ENCODE results near the gene QSOX1.
"Not testable (repeated sequence)": the region's sequence is repeated elsewhere in the genome, so short reads cannot be mapped to it uniquely, and the experiment has no call there.

QSOX1 gene

GRCh38 chr1:180198196-180198595, 43.5 kb downstream of the QSOX1 start:
- Mint-ChIP-seq H3K4me1 (no peaks in the 10 kb centered on the region), H3K27ac (no peak overlapping the region), H3K4me3 (no peak overlapping the region), H3K9me3 (no peaks in the 10 kb centered on the region), H3K36me3 (ENCODE audit: low read depth) (peaks cover 2% of the 10 kb centered on the region), H3K27me3 (no peaks in the 10 kb centered on the region)
- no peak for ATAC-seq
- no peak for DNase-seq

GRCh38 chr1:180198611-180199010, 43.9 kb downstream of the QSOX1 start:
- H3K4me3 Mint-ChIP-seq, result no peak overlapping the region
- H3K36me3 Mint-ChIP-seq (ENCODE audit: low read depth), result peaks cover 2% of the 10 kb centered on the region
- no peak overlapping the region for H3K27ac Mint-ChIP-seq
- no peaks in the 10 kb centered on the region for H3K4me1 Mint-ChIP-seq
- ATAC-seq (no peak), DNase-seq (no peak)
- H3K9me3 Mint-ChIP-seq, result no peaks in the 10 kb centered on the region
- no peaks in the 10 kb centered on the region for H3K27me3 Mint-ChIP-seq

- H3K27ac Mint-ChIP-seq, result no peak overlapping the region
- H3K9me3 Mint-ChIP-seq, result no peaks in the 10 kb centered on the region
- H3K4me3 Mint-ChIP-seq, result no peak overlapping the region
- ATAC-seq (no peak), DNase-seq (no peak)
- no peaks in the 10 kb centered on the region for H3K4me1 Mint-ChIP-seq
- H3K27me3 Mint-ChIP-seq, result no peaks in the 10 kb centered on the region
- peaks cover 2% of the 10 kb centered on the region for H3K36me3 Mint-ChIP-seq (ENCODE audit: low read depth)
These were observed 44.3 kb downstream of the QSOX1 start for GRCh38 chr1:180199018-180199417.

- Mint-ChIP-seq H3K36me3 (ENCODE audit: low read depth) (no peaks in the 10 kb centered on the region), H3K27ac (no peak overlapping the region), H3K9me3 (no peaks in the 10 kb centered on the region), H3K27me3 (no peaks in the 10 kb centered on the region), H3K4me1 (no peaks in the 10 kb centered on the region), H3K4me3 (no peak overlapping the region)
- DNase-seq (no peak), ATAC-seq (no peak)
These were observed 47.0 kb downstream of the QSOX1 start for GRCh38 chr1:180201451-180202200.

GRCh38 chr1:180202588-180202987, 47.9 kb downstream of the QSOX1 start:
- not testable (repeated sequence) for H3K27ac Mint-ChIP-seq; DNase-seq; H3K4me1 Mint-ChIP-seq; H3K36me3 Mint-ChIP-seq (ENCODE audit: low read depth); ATAC-seq; H3K4me3 Mint-ChIP-seq; H3K27me3 Mint-ChIP-seq; H3K9me3 Mint-ChIP-seq

- H3K9me3 Mint-ChIP-seq, result no peaks in the 10 kb centered on the region
- DNase-seq (no peak), ATAC-seq (no peak)
- H3K27ac Mint-ChIP-seq, result no peak overlapping the region
- H3K27me3 Mint-ChIP-seq, result no peaks in the 10 kb centered on the region
- no peak overlapping the region for H3K4me3 Mint-ChIP-seq
- no peaks in the 10 kb centered on the region for H3K36me3 Mint-ChIP-seq (ENCODE audit: low read depth)
- H3K4me1 Mint-ChIP-seq, result no peaks in the 10 kb centered on the region
These were observed 49.6 kb downstream of the QSOX1 start for GRCh38 chr1:180204231-180204630.

GRCh38 chr1:180206581-180206980, 51.9 kb downstream of the QSOX1 start:
- Mint-ChIP-seq H3K27me3 (no peaks in the 10 kb centered on the region), H3K4me3 (no peak overlapping the region), H3K4me1 (no peaks in the 10 kb centered on the region), H3K27ac (no peak overlapping the region), H3K9me3 (no peaks in the 10 kb centered on the region), H3K36me3 (ENCODE audit: low read depth) (no peaks in the 10 kb centered on the region)
- no peak for DNase-seq
- ATAC-seq, result no peak

- ATAC-seq, result no peak
These were observed 53.6 kb downstream of the QSOX1 start for GRCh38 chr1:180208264-180208663.

GRCh38 chr1:180210008-180210620, 55.4 kb downstream of the QSOX1 start:
- no peaks in the 10 kb centered on the region for H3K27me3 Mint-ChIP-seq
- DNase-seq (no peak), ATAC-seq (no peak)
- no peak overlapping the region for H3K27ac Mint-ChIP-seq
- H3K4me3 Mint-ChIP-seq, result no peak overlapping the region
- no peaks in the 10 kb centered on the region for H3K36me3 Mint-ChIP-seq (ENCODE audit: low read depth)
- peaks cover 8% of the 10 kb centered on the region for H3K4me1 Mint-ChIP-seq
- H3K9me3 Mint-ChIP-seq, result no peaks in the 10 kb centered on the region

More at GRCh38 chr1:180208264-180208663, 53.6 kb downstream of the QSOX1 start:
- H3K9me3 Mint-ChIP-seq, result no peaks in the 10 kb centered on the region
- peaks cover under 1% of the 10 kb centered on the region for H3K4me1 Mint-ChIP-seq
- no peak overlapping the region for H3K4me3 Mint-ChIP-seq
- no peak for DNase-seq
- no peaks in the 10 kb centered on the region for H3K27me3 Mint-ChIP-seq
- H3K36me3 Mint-ChIP-seq (ENCODE audit: low read depth), result no peaks in the 10 kb centered on the region
- H3K27ac Mint-ChIP-seq, result no peak overlapping the region

- Mint-ChIP-seq H3K36me3 (ENCODE audit: low read depth) (no peaks in the 10 kb centered on the region), H3K27ac (no peak overlapping the region), H3K4me3 (no peak overlapping the region), H3K4me1 (peaks cover 10% of the 10 kb centered on the region), H3K27me3 (no peaks in the 10 kb centered on the region), H3K9me3 (no peaks in the 10 kb centered on the region)
- ATAC-seq, result no peak
- no peak for DNase-seq
These were observed 56.6 kb downstream of the QSOX1 start for GRCh38 chr1:180211156-180211859.

GRCh38 chr1:180211860-180212229, 57.2 kb downstream of the QSOX1 start:
- no peaks in the 10 kb centered on the region for H3K9me3 Mint-ChIP-seq
- DNase-seq (no peak), ATAC-seq (no peak)
- H3K4me3 Mint-ChIP-seq, result no peak overlapping the region
- no peak overlapping the region for H3K27ac Mint-ChIP-seq
- no peaks in the 10 kb centered on the region for H3K27me3 Mint-ChIP-seq
- H3K4me1 Mint-ChIP-seq, result peaks cover 10% of the 10 kb centered on the region
- H3K36me3 Mint-ChIP-seq (ENCODE audit: low read depth), result no peaks in the 10 kb centered on the region

GRCh38 chr1:180213401-180214170, 58.9 kb downstream of the QSOX1 start:
- DNase-seq (peak; percentile 61), ATAC-seq (peak; percentile 53)
- Mint-ChIP-seq H3K4me3 (peak overlapping the region; percentile 54), H3K27ac (peak overlapping the region; percentile 33), H3K27me3 (no peaks in the 10 kb centered on the region), H3K9me3 (no peaks in the 10 kb centered on the region), H3K36me3 (ENCODE audit: low read depth) (no peaks in the 10 kb centered on the region), H3K4me1 (peaks cover 10% of the 10 kb centered on the region)

- ATAC-seq (no peak), DNase-seq (no peak)
- H3K36me3 Mint-ChIP-seq (ENCODE audit: low read depth), result no peaks in the 10 kb centered on the region
- peaks cover 10% of the 10 kb centered on the region for H3K4me1 Mint-ChIP-seq
- no peaks in the 10 kb centered on the region for H3K9me3 Mint-ChIP-seq
- H3K27me3 Mint-ChIP-seq, result no peaks in the 10 kb centered on the region
- H3K27ac Mint-ChIP-seq, result no peak overlapping the region
- no peak overlapping the region for H3K4me3 Mint-ChIP-seq
These were observed 61.4 kb downstream of the QSOX1 start for GRCh38 chr1:180215856-180216625.

- no peak for ATAC-seq
- Mint-ChIP-seq H3K27me3 (no peaks in the 10 kb centered on the region), H3K27ac (no peak overlapping the region), H3K4me1 (peaks cover 10% of the 10 kb centered on the region), H3K9me3 (no peaks in the 10 kb centered on the region), H3K36me3 (ENCODE audit: low read depth) (no peaks in the 10 kb centered on the region), H3K4me3 (no peak overlapping the region)
- no peak for DNase-seq
These were observed 62.3 kb downstream of the QSOX1 start for GRCh38 chr1:180217006-180217405.

Measured in activated naive CD8-positive, alpha-beta T cell treated with anti-CD3 and anti-CD28 coated beads, Interleukin-2, amount 50 U/mL, for 24 hours (primary cell).